RCC 7860 (cell line): ENCODE data around the gene SEC14L6.

Experiments
- DNase-seq: peaks from one replicate; pipeline ENCODE4 v3.0.0-alpha.2; 2015; ENCODE audit warnings: low spot score
- FAIRE-seq: peaks from 2 replicates; lab custom pipeline; 2012; peaks lifted over from hg19 to GRCh38; lab: Jason Lieb, UNC

The SEC14L6 gene

DNA sequence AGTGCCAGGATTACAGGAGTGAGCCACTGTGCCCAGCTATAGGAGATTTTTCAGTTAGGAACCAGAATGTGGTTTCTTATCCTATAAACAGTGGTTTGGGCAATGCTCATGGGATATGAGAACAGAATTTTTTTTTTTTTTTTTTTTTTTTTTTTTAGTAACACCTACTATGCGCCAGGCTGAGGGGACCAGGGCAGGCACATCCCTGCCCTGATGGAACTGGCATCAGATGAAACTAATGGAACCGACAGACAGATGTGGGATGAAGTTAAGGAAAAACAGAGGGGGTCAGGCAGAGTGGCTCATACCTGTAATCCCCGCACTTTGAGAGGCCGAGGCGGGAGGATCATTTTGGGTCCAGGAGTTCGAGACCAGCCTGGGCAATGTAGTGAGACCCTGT lies 45.9 kb downstream of the SEC14L6 start:
- DNase-seq (no peak), FAIRE-seq (no peak)

DNA sequence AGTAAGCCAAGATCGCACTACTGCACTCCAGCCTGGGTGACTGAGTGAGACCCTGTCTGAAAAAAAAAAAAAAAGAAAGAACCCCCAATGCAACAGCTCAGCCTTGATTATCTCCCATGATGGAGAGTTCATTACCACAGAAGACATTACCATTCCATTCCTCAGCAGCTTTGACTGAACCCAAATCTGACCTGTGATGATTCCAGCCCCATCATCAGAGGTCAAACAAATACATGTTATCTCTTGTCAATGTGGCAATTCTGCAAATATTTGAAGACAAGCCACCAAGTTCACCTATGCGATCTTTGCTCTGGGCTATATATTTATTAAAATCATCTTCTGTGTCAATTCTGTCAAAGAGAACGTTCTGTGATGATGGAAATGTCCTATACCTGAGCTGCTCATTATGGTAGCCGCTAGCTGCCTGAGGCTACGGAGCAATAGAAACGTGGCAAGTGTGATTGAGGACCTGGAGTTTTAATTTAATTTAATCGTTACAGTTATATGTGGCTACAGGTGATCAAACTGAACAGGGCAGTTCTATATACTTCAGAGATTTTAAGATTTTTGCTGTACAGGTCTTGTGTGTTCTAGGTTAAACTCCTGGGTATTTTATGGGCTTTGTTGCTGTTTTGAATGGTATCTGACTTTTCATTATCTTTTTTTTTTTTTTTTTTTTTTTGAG lies 48.9 kb downstream of the SEC14L6 start:
- FAIRE-seq (no peak), DNase-seq (no peak)

DNA sequence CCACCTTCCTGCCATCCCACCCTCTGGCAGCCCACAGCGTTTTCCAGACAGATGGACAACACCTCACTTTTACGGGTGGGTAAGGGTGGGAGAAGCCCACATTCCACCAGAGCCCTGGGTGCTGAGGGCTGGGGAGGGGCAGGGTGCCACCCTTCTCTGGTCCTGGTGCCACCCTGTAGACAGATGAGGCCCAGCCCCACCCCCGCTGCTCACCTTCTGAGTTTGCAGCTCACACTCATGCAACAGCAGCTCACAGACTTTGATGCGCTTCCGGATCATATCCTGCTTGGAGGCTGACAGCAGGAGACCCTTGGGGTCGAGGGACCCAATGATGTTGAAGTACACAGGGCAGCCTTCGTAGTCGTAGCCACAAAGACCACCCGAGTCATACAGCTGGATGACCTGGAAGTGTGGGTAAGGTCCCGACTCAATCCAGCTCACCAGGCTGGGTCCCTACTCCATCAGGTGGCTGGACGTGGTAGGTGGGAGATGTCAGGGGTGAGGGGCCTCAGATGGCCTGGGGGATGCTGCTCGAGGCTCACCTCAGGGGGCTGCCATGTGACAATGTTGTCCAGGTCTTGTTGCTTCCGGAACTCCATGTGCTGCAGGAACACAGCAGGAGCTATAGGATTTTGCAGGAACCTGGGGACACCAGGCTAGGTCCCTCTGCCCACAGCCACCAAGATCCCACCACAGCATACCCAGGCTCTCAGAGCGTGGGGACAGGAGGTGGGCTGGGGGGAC lies 51.3 kb downstream of the SEC14L6 start:
- no peak for DNase-seq
- no peak for FAIRE-seq

DNA sequence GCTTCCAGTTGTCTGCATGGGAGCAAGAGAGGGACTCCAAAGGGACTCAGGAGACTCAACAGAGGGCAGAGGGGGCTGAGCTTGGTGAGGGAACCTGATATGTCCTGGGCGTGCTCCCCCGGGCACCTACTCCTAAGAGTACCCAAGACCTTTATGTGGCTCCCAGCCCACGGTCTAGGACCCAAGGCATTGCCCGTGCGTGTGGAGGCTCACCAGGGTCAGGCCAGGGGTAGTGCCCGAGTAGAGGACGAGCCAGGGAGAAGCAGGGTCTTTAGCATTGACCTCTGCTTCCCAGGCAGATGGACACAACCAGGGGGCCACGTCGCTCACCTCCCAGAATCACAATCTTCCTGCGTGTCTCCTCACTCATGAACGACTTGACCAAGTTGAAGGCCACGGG lies 54.4 kb downstream of the SEC14L6 start:
- no peak for FAIRE-seq
- DNase-seq, result no peak

DNA sequence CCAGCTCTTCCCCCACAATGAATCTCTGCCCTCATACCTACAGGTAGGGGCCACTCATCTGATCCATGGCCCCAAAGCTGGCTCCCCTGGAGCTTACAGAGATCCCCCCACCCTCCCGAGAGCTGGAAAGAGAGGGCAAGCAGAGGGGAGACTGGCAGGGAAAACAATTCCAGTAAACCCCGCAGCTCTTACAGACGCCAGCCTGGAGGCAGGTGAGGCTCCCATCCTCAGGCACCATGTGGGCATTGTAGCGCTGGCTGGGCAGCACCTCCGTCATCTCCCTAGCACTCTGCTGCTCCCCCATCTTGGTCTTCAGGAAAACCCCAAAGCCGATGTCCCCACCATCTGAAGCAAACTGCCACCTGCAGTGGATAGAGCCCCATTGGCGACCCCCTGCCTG lies 55.2 kb downstream of the SEC14L6 start:
- FAIRE-seq, result no peak
- DNase-seq, result no peak

DNA sequence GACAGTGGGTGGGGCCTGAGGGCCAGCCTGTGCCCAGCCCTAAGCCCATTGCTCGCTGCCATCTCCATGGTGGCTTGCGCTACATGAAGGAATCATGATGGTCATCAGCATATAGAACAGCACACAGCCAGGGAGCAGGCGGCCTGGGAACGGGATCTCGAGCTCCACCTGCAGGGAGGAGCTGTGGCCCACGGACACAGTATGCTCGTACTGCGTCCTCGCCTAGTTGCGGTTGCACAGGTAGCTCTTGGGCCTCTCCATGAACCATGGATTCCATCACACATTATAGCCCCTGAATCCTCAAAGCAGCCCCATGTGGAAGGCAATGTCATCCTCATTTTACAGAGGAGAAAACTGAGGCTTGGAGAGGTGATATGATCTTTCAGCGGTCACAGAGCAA lies 56.1 kb downstream of the SEC14L6 start:
- DNase-seq, result no peak
- no peak for FAIRE-seq

DNA sequence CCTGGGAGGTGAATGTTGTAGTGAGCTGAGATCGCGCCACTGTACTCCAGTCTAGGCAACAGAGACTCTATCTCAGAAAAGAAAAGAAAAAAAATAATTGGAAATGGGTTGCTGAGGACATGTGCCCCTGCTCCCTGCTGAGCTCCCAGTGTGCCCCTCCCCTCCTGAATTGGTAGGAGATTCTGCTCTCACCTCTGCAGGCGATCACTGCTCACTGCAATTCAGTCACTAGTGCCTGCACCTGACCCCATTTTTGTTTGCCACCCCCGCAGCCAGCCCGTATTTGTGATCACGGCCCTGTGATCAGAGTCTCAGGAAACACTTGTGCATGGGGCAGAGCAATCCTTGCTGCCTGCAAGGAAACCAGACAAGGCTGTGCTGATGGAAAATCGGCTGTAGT lies 58.4 kb downstream of the SEC14L6 start:
- no peak for DNase-seq
- no peak for FAIRE-seq

DNA sequence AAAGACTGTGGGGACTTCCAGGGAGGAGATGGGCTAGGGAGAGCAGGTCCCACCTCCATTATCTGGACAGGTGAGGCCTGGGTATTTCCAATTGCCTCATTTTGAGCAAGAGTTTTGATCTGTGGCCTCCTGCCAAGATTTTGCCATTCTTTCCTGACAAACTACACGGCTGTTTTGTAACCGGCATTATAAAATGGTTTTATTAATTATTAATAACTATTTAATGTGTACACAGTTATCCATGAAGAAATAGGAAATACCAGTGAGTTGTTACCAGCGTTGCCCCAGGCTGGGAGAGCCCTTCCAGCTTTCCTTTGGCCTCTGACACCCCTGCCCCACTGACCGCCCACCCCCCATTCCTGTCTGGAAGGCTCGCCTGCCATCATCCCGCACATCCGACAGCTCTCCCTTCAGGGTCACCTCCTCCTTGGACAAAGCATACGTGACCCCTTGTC lies 59.9 kb downstream of the SEC14L6 start:
- DNase-seq (no peak), FAIRE-seq (no peak)

DNA sequence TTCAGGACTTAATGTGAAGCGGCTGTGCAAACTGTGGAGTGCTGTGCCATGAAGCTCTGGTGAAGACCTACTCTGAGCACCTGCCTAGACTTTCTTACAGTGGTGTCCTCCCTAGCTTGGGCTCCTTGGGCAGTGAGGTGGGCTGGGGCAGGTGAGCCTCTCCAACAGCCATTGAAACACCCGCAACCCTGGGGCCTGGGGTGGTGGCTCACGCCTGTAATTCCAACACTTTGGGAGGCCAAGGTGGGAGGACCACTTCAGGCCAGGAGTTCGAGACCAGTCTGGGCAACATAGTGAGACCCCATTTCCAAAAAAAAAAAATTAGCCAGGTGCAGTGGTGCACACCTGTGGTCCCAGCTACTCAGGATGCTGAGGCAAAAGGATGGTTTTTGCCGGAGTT lies 60.4 kb downstream of the SEC14L6 start:
- DNase-seq (no peak), FAIRE-seq (no peak)

DNA sequence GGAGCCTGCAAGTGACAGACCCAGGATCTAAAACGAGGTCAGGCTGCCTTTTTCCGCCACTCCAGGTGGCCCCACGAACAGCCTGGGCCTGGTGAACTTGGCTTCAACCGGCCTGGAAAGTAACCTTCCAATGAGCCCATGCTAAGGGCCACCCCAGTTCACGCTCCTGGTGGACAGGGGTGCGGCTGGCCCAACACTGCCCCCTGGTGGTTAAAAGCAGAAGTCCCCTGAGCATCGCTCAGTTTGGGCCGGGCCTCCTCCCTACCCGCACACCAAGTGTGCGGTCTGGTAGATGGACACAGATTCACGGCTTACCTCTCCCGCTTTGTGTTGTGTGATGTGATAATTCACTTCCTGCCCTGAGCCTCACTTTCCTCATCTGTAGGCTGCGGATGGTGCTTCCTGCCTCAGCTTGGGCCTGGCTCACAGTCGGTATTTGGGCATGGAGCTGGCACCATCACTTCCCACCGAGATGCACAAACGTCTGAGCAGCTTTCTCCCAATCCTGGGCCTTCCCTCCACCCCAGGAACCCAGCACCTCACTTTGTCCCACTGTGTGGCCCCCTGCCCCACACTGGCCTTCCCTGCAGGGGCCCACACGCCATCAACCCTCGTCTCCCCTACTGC lies 61.1 kb downstream of the SEC14L6 start:
- FAIRE-seq, result no peak
- peak; percentile 21 for DNase-seq

DNA sequence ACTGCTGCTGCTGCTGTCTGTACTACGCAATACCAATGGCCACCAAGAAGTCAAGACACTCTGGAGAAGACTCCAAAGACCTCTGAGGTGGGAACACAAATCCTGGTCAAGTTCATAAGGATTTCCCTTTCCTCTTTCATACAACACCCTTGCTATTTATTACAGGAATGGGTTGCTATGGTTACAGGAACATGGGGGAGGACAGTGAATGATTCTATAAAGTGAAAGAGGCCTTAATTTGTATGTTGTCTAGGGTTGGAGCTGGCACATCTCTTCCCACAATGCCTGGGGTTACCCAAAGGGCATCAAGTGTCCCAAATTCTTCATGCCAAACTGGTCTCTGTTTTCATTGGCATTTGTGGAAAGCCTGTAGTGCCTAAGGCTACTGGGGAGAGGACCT lies 63.4 kb downstream of the SEC14L6 start:
- FAIRE-seq, result no peak
- DNase-seq, result no peak

DNA sequence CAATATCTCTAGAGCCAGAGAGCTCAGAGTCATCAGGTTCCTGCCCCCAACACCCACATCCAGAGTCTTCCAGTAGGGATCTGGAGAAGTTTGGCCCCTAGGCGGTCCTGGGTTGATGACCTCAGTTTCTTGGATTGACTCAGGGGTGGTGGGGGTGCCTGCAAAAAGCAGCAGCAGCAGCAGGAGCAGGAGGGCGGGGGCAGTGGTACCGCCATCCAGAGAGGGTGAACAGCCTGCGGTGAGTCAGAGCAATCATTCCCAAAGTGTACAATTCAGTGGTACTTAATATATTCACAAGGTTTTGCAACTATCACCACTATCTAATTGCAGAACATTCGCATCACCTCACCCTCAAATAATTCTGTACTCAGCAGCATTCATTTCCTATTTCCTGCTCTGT lies 64.8 kb downstream of the SEC14L6 start:
- DNase-seq, result no peak
- FAIRE-seq, result no peak

DNA sequence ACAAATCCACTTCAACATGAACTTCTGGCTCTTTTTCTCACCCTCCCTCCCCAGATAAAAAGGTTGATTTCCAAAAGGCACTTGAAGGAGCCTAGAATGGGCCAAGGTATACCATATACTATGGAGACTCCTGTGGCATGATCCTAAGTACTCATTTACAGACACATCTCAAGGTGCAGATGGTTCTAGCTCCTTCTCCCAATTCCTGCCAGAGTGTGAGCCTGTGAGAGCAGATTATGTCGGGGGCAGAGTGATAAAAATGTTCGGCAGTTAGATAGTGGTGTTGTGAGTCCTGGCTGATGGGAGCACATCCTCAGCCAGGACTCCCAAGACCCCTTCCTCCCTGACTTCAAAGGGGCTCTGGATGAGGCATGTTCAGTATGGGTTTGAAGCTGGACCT lies 66.6 kb downstream of the SEC14L6 start:
- DNase-seq, result no peak
- FAIRE-seq, result no peak

DNA sequence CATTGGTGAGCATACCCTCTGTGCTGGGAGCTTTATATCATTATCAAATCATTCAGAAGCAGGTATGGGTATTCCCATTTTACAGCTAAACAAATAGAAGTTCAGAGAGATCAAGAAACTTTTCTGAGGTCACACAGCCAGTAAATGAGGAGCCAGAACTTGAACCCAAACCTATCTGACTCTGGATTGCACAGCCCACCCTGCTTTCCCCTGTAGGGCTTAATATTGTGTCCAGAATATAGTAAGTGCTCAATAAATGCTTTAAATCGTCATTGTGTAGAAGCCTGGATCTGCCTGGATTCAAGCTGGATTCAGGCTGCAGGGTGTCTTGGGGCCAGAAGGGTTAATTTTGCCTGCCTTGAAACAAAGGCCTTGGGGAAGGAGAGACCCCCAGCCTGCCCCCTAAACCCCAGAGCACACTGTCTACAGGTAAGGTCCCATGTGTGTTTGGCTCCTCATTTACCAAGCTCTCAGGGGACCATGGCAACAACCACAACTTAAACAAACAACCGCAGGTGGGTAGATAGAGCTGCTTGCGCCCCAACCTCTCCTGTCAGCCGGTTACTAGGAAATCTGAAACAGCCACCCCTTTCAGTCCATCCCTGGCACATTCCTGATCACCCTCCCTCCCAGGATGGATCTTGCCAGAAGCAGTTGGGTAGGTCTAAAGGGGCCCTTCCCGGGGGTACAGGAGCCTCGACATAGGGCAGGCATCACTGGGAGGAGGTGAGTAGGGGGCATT lies 71.7 kb downstream of the SEC14L6 start:
- FAIRE-seq, result no peak
- DNase-seq, result no peak

DNA sequence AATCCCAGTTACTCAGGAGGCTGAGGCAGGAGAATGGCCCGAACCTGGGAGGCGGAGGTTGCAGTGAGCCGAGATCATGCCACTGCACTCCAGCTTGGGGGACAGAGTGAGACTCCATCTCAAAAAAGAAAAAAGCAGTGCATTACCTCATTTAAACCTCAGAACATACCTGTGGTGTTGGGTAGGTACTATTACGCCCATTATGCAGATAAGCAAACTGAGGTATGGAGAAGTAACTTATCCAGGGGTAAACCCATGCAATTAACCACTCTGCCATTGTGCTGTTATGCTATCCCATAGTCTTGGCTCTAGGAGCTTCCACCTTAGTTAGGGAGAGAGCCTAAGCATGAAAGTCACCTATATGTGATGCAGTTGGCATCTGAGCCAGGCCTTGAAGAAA lies 72.4 kb downstream of the SEC14L6 start:
- no peak for DNase-seq
- FAIRE-seq, result no peak

DNA sequence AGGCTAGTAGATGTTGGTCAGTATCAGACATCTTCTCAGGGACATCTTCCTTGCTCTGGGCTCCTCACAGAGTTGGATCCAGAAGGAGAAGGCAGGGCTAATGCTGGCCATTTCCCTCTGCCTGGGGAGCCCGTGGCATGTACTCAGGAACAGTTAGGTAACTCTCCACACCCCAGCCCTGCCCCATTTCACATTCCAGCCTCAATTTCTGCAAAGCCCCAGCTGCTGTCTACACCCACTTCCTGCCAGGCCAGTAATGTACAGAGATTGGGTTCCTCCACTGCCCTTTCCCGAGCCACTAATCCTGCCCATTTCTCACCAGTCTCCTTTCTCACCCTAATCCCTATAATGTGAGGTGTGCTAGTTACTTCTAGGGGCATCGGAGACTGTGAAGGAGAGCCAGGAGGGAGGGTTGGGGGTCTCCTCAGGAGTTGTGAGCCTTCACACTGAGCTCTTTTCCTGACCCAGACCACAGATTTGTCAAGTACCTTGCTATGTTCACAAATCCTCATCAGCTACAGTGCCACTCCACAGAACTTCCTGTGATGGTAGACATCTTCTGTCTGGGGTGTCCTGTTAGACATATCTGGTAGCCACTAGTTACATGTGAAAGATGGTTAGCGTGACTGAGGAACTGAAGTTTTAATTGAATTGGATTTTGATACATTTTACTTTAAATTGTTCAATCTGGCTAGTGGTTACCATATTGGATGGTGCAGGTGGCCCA lies 73.4 kb downstream of the SEC14L6 start:
- no peak for FAIRE-seq
- no peak for DNase-seq
